ENCODE data around the gene VWA2.

The VWA2 gene

GRCh38 chr10:114208351-114208750, 30.7 kb upstream of the VWA2 start:
- H3K27ac ChIP-seq = peak overlapping the region; percentile 57
- TF ChIP-seq ZFX (IDR thresholded peaks at IDR 0.05) = no peak
- TF ChIP-seq CTCF (conservative IDR thresholded peaks at IDR 0.05) = no peak

- H3K27ac ChIP-seq = no peak overlapping the region
- TF ChIP-seq ZFX (IDR thresholded peaks at IDR 0.05) = no peak
- TF ChIP-seq CTCF (conservative IDR thresholded peaks at IDR 0.05) = no peak
Observed at GRCh38 chr10:114212153-114212552, 26.9 kb upstream of the VWA2 start.

GRCh38 chr10:114215033-114215432, 24.0 kb upstream of the VWA2 start:
- no peak overlapping the region for H3K27ac ChIP-seq
- no peak for TF ChIP-seq CTCF (conservative IDR thresholded peaks at IDR 0.05)
- TF ChIP-seq ZFX (IDR thresholded peaks at IDR 0.05) = no peak

GRCh38 chr10:114220281-114220680, 18.8 kb upstream of the VWA2 start:
- TF ChIP-seq ZFX (IDR thresholded peaks at IDR 0.05) = no peak
- no peak for TF ChIP-seq CTCF (conservative IDR thresholded peaks at IDR 0.05)
- no peak overlapping the region for H3K27ac ChIP-seq

GRCh38 chr10:114221235-114221634, 17.8 kb upstream of the VWA2 start:
- no peak for TF ChIP-seq ZFX (IDR thresholded peaks at IDR 0.05)
- TF ChIP-seq CTCF (conservative IDR thresholded peaks at IDR 0.05) = no peak
- H3K27ac ChIP-seq = no peak overlapping the region

GRCh38 chr10:114223066-114223465, 16.0 kb upstream of the VWA2 start:
- TF ChIP-seq CTCF (conservative IDR thresholded peaks at IDR 0.05) (no peak), ZFX (IDR thresholded peaks at IDR 0.05) (no peak)
- H3K27ac ChIP-seq = peak overlapping the region; percentile 46

GRCh38 chr10:114228156-114228555, 10.9 kb upstream of the VWA2 start:
- no peak overlapping the region for H3K27ac ChIP-seq
- no peak for TF ChIP-seq CTCF (conservative IDR thresholded peaks at IDR 0.05)
- TF ChIP-seq ZFX (IDR thresholded peaks at IDR 0.05) = no peak

All from C4-2B (cell line).